ENCODE measurements around the gene ACAD11.

ACAD11 gene

GRCh38 chr3:132537297-132537696 is 122.3 kb downstream of the ACAD11 start:
- no peak for TF ChIP-seq CTCF (IDR thresholded peaks at IDR 0.05; ENCODE audit: insufficient read depth, low read depth, low read length, missing control alignments)
- DNase-seq (ENCODE audit: low read depth), result no peak

GRCh38 chr3:132536442-132537153 is 123.0 kb downstream of the ACAD11 start:
- no peak overlapping the region for H3K4me3 ChIP-seq (ENCODE audit: low read depth, low read length)
- TF ChIP-seq CTCF (IDR thresholded peaks at IDR 0.05; ENCODE audit: insufficient read depth, low read depth, low read length, missing control alignments), result no peak
- no peak for DNase-seq (ENCODE audit: low read depth)

More at GRCh38 chr3:132537297-132537696, 122.3 kb downstream of the ACAD11 start:
- no peak overlapping the region for H3K4me3 ChIP-seq (ENCODE audit: low read depth, low read length)

- H3K4me3 ChIP-seq (ENCODE audit: low read depth, low read length), result no peak overlapping the region
- DNase-seq (ENCODE audit: low read depth), result peak; percentile 84
- peak; percentile 45 for TF ChIP-seq CTCF (IDR thresholded peaks at IDR 0.05; ENCODE audit: insufficient read depth, low read depth, low read length, missing control alignments)
Measured at GRCh38 chr3:132535575-132536441, 123.8 kb downstream of the ACAD11 start.

GRCh38 chr3:132530624-132531023 is 129.0 kb downstream of the ACAD11 start:
- no peak for DNase-seq (ENCODE audit: low read depth)
- H3K4me3 ChIP-seq (ENCODE audit: low read depth, low read length), result no peak overlapping the region
- TF ChIP-seq CTCF (IDR thresholded peaks at IDR 0.05; ENCODE audit: insufficient read depth, low read depth, low read length, missing control alignments), result no peak

- DNase-seq (ENCODE audit: low read depth), result peak; percentile 55
- no peak for TF ChIP-seq CTCF (IDR thresholded peaks at IDR 0.05; ENCODE audit: insufficient read depth, low read depth, low read length, missing control alignments)
- H3K4me3 ChIP-seq (ENCODE audit: low read depth, low read length), result no peak overlapping the region
Measured at GRCh38 chr3:132522353-132522752, 137.3 kb downstream of the ACAD11 start.

GRCh38 chr3:132521901-132522300 is 137.7 kb downstream of the ACAD11 start:
- no peak for TF ChIP-seq CTCF (IDR thresholded peaks at IDR 0.05; ENCODE audit: insufficient read depth, low read depth, low read length, missing control alignments)
- H3K4me3 ChIP-seq (ENCODE audit: low read depth, low read length), result no peak overlapping the region
- no peak for DNase-seq (ENCODE audit: low read depth)
